ENCODE measurements around the gene SLC8A2.

SLC8A2 gene

GRCh38 chr19:47459477-47459876, 12.2 kb downstream of the SLC8A2 start:
- DNase-seq (ENCODE audit: low spot score) = no peak

GRCh38 chr19:47458672-47459071, 13.0 kb downstream of the SLC8A2 start:
- DNase-seq (ENCODE audit: low spot score) = no peak

GRCh38 chr19:47456721-47457474, 14.8 kb downstream of the SLC8A2 start:
- no peak for DNase-seq (ENCODE audit: low spot score)

- no peak for DNase-seq (ENCODE audit: low spot score)
These were observed 21.2 kb downstream of the SLC8A2 start for GRCh38 chr19:47450478-47450877.

- no peak for DNase-seq (ENCODE audit: low spot score)
These were observed 23.3 kb downstream of the SLC8A2 start for GRCh38 chr19:47448360-47448727.

GRCh38 chr19:47447470-47448359, 24.0 kb downstream of the SLC8A2 start:
- peak; percentile 66 for DNase-seq (ENCODE audit: low spot score)

GRCh38 chr19:47446534-47447469, 24.9 kb downstream of the SLC8A2 start:
- no peak for DNase-seq (ENCODE audit: low spot score)

- DNase-seq (ENCODE audit: low spot score) = no peak
These were observed 25.7 kb downstream of the SLC8A2 start for GRCh38 chr19:47445937-47446402.

GRCh38 chr19:47445527-47445926, 26.2 kb downstream of the SLC8A2 start:
- no peak for DNase-seq (ENCODE audit: low spot score)

GRCh38 chr19:47444388-47444821, 27.3 kb downstream of the SLC8A2 start:
- DNase-seq (ENCODE audit: low spot score) = no peak

- DNase-seq (ENCODE audit: low spot score) = no peak
These were observed 28.4 kb downstream of the SLC8A2 start for GRCh38 chr19:47443331-47443730.

GRCh38 chr19:47438793-47439220, 32.9 kb downstream of the SLC8A2 start:
- no peak for DNase-seq (ENCODE audit: low spot score)

- no peak for DNase-seq (ENCODE audit: low spot score)
These were observed 34.2 kb downstream of the SLC8A2 start for GRCh38 chr19:47437500-47437899.

- no peak for DNase-seq (ENCODE audit: low spot score)
These were observed 34.8 kb downstream of the SLC8A2 start for GRCh38 chr19:47436712-47437401.

- no peak for DNase-seq (ENCODE audit: low spot score)
These were observed 35.7 kb downstream of the SLC8A2 start for GRCh38 chr19:47435883-47436417.

GRCh38 chr19:47435196-47435595, 36.5 kb downstream of the SLC8A2 start:
- no peak for DNase-seq (ENCODE audit: low spot score)

GRCh38 chr19:47434088-47434487, 37.6 kb downstream of the SLC8A2 start:
- no peak for DNase-seq (ENCODE audit: low spot score)

- DNase-seq (ENCODE audit: low spot score) = no peak
These were observed 38.6 kb downstream of the SLC8A2 start for GRCh38 chr19:47433121-47433520.

- no peak for DNase-seq (ENCODE audit: low spot score)
These were observed 39.2 kb downstream of the SLC8A2 start for GRCh38 chr19:47432499-47432898.

- no peak for DNase-seq (ENCODE audit: low spot score)
These were observed 39.6 kb downstream of the SLC8A2 start for GRCh38 chr19:47432091-47432490.
